Measurements from ENCODE around the gene GZF1. TPM values are rescaled to one million over a fixed set of nuclear protein-coding genes. Genes with fewer than 3 reads are reported as not detected.

Gene GZF1
- total and polyA plus RNA-seq, 4 experiments from 2014 or later: 2.6 to 14.1 (median 8.2) TPM

GRCh38 chr20:23368316-23369071 is 6.5 kb downstream of the GZF1 start:
- Mint-ChIP-seq H3K36me3 (peaks cover 38 to 72% of the 10 kb centered on the region in 2 donors), H3K4me3 (no peak overlapping the region), H3K4me1 (peaks cover 22 to 43% (median 34%) of the 10 kb centered on the region in 4 donors), H3K27me3 (no peaks in the 10 kb centered on the region), H3K27ac (no peak overlapping the region), H3K9me3 (no peaks in the 10 kb centered on the region)
- Histone ChIP-seq H3K4me1 (ENCODE audit: insufficient read depth, low read length) (peaks cover 22% of the 10 kb centered on the region), H3K4me3 (ENCODE audit: low read length in 2 of 2) (no peak overlapping the region), H3K36me3 (ENCODE audit: insufficient read depth, low read length) (peaks cover 43% of the 10 kb centered on the region), H3K9me3 (ENCODE audit: control insufficient read depth in 1 of 2, low read length in 2 of 2) (no peaks in the 10 kb centered on the region), H3K27me3 (ENCODE audit: insufficient read depth, low read length) (no peaks in the 10 kb centered on the region), H3K27ac (ENCODE audit: low read depth, low read length) (peak overlapping the region; percentile 1)
- intact Hi-C loops (cut with micrococcal nuclease): no loop called here
- ChIA-PET POLR2A (ENCODE audit: partially characterized antibody) (no interaction called here), CTCF (ENCODE audit: partially characterized antibody) (interaction anchor here (0.8 to 1.0 kb wide), 2 partner anchors 13 to 19 kb away, joined by 3 to 6 read pairs; no protein-coding TSS in a partner anchor)
- no peak for DNase-seq

- intact Hi-C loops (cut with micrococcal nuclease): no loop called here
- H3K4me1 ChIP-seq (ENCODE audit: insufficient read depth, low read length): peaks cover 20% of the 10 kb centered on the region
- CTCF ChIA-PET (ENCODE audit: partially characterized antibody): interaction anchor here (0.8 to 1.4 kb wide), 4 partner anchors 11 to 47 kb away, joined by 3 to 6 read pairs (median 3); no protein-coding TSS in a partner anchor
- no peak overlapping the region for H3K4me3 ChIP-seq (ENCODE audit: low read length in 2 of 2)
- no peaks in the 10 kb centered on the region for H3K9me3 ChIP-seq (ENCODE audit: control insufficient read depth in 1 of 2, low read length in 2 of 2)
- H3K27ac ChIP-seq (ENCODE audit: low read depth, low read length): no peak overlapping the region
- peak overlapping the region in 1 of 7 donors; percentile 0 for H3K27ac Mint-ChIP-seq
- no peaks in the 10 kb centered on the region for H3K27me3 ChIP-seq (ENCODE audit: insufficient read depth, low read length)
- POLR2A ChIA-PET (ENCODE audit: partially characterized antibody): no interaction called here
- H3K4me3 Mint-ChIP-seq: no peak overlapping the region
- H3K36me3 Mint-ChIP-seq: peaks cover 43 to 77% of the 10 kb centered on the region in 2 donors
- H3K36me3 ChIP-seq (ENCODE audit: insufficient read depth, low read length): peaks cover 45% of the 10 kb centered on the region
- DNase-seq: no peak
- peaks cover 17 to 36% (median 27%) of the 10 kb centered on the region in 4 donors for H3K4me1 Mint-ChIP-seq
- H3K9me3 Mint-ChIP-seq: no peaks in the 10 kb centered on the region
- H3K27me3 Mint-ChIP-seq: no peaks in the 10 kb centered on the region
Observed at GRCh38 chr20:23369072-23369823, 7.3 kb downstream of the GZF1 start.

- Histone ChIP-seq H3K27me3 (ENCODE audit: insufficient read depth, low read length) (no peaks in the 10 kb centered on the region), H3K4me1 (ENCODE audit: insufficient read depth, low read length) (peaks cover 20% of the 10 kb centered on the region), H3K27ac (ENCODE audit: low read depth, low read length) (no peak overlapping the region), H3K9me3 (ENCODE audit: control insufficient read depth in 1 of 2, low read length in 2 of 2) (no peaks in the 10 kb centered on the region), H3K36me3 (ENCODE audit: insufficient read depth, low read length) (peaks cover 45% of the 10 kb centered on the region), H3K4me3 (ENCODE audit: low read length in 2 of 2) (no peak overlapping the region)
- DNase-seq: no peak
- H3K27me3 Mint-ChIP-seq: no peaks in the 10 kb centered on the region
- CTCF ChIA-PET (ENCODE audit: partially characterized antibody): interaction anchor here (1.2 to 1.4 kb wide), 2 partner anchors 12 to 46 kb away, joined by 3 read pairs; no protein-coding TSS in a partner anchor
- no peaks in the 10 kb centered on the region for H3K9me3 Mint-ChIP-seq
- H3K36me3 Mint-ChIP-seq: peaks cover 36 to 74% of the 10 kb centered on the region in 2 donors
- H3K4me1 Mint-ChIP-seq: peaks cover 10 to 25% (median 16%) of the 10 kb centered on the region in 4 donors
- peak overlapping the region in 2 of 7 donors; percentile 7 to 43 for H3K27ac Mint-ChIP-seq
- POLR2A ChIA-PET (ENCODE audit: partially characterized antibody): no interaction called here
- no peak overlapping the region for H3K4me3 Mint-ChIP-seq
- intact Hi-C loops (cut with micrococcal nuclease): no loop called here
Observed at GRCh38 chr20:23370274-23370673, 8.3 kb downstream of the GZF1 start.

- POLR2A ChIA-PET (ENCODE audit: partially characterized antibody): no interaction called here
Observed at GRCh38 chr20:23370873-23371272, 8.9 kb downstream of the GZF1 start.

GRCh38 chr20:23371496-23371895 is 9.5 kb downstream of the GZF1 start:
- no peak overlapping the region for H3K27ac ChIP-seq (ENCODE audit: low read depth, low read length)
- no peak overlapping the region for H3K4me3 Mint-ChIP-seq
- CTCF ChIA-PET (ENCODE audit: partially characterized antibody): no interaction called here
- no peak for DNase-seq
- H3K9me3 Mint-ChIP-seq: no peaks in the 10 kb centered on the region
- no peak overlapping the region for H3K27ac Mint-ChIP-seq
- peaks cover 57% of the 10 kb centered on the region for H3K36me3 ChIP-seq (ENCODE audit: insufficient read depth, low read length)
- intact Hi-C loops (cut with micrococcal nuclease): no loop called here
- H3K36me3 Mint-ChIP-seq: peaks cover 42 to 81% of the 10 kb centered on the region in 2 donors
- no peaks in the 10 kb centered on the region for H3K9me3 ChIP-seq (ENCODE audit: control insufficient read depth in 1 of 2, low read length in 2 of 2)
- peaks cover 9% of the 10 kb centered on the region for H3K4me1 ChIP-seq (ENCODE audit: insufficient read depth, low read length)
- POLR2A ChIA-PET (ENCODE audit: partially characterized antibody): no interaction called here
- no peaks in the 10 kb centered on the region for H3K27me3 ChIP-seq (ENCODE audit: insufficient read depth, low read length)
- no peak overlapping the region for H3K4me3 ChIP-seq (ENCODE audit: low read length in 2 of 2)
- peaks cover 3 to 18% (median 9%) of the 10 kb centered on the region in 4 donors for H3K4me1 Mint-ChIP-seq
- no peaks in the 10 kb centered on the region for H3K27me3 Mint-ChIP-seq

More at GRCh38 chr20:23370873-23371272, 8.9 kb downstream of the GZF1 start:
- Mint-ChIP-seq H3K4me1 (peaks cover 9 to 24% (median 15%) of the 10 kb centered on the region in 4 donors), H3K4me3 (no peak overlapping the region), H3K36me3 (peaks cover 41 to 80% of the 10 kb centered on the region in 2 donors), H3K9me3 (no peaks in the 10 kb centered on the region), H3K27me3 (no peaks in the 10 kb centered on the region), H3K27ac (peak overlapping the region in 3 of 7 donors; percentile 7 to 43 (median 26))
- H3K4me3 ChIP-seq (ENCODE audit: low read length in 2 of 2): no peak overlapping the region
- no peak for DNase-seq
- H3K27ac ChIP-seq (ENCODE audit: low read depth, low read length): no peak overlapping the region
- no peaks in the 10 kb centered on the region for H3K27me3 ChIP-seq (ENCODE audit: insufficient read depth, low read length)
- CTCF ChIA-PET (ENCODE audit: partially characterized antibody): interaction anchor here (1.2 to 1.4 kb wide), 2 partner anchors 13 to 45 kb away, joined by 3 read pairs; no protein-coding TSS in a partner anchor
- peaks cover 16% of the 10 kb centered on the region for H3K4me1 ChIP-seq (ENCODE audit: insufficient read depth, low read length)
- peaks cover 50% of the 10 kb centered on the region for H3K36me3 ChIP-seq (ENCODE audit: insufficient read depth, low read length)
- intact Hi-C loops (cut with micrococcal nuclease): no loop called here
- H3K9me3 ChIP-seq (ENCODE audit: control insufficient read depth in 1 of 2, low read length in 2 of 2): no peaks in the 10 kb centered on the region

GRCh38 chr20:23374441-23374840 is 12.5 kb downstream of the GZF1 start:
- no peak overlapping the region for H3K27ac ChIP-seq (ENCODE audit: low read depth, low read length)
- H3K4me3 Mint-ChIP-seq: no peak overlapping the region
- peaks cover 49 to 69% of the 10 kb centered on the region in 2 donors for H3K36me3 Mint-ChIP-seq
- H3K4me3 ChIP-seq (ENCODE audit: low read length in 2 of 2): no peak overlapping the region
- peaks cover 61% of the 10 kb centered on the region for H3K36me3 ChIP-seq (ENCODE audit: insufficient read depth, low read length)
- ChIA-PET CTCF (ENCODE audit: partially characterized antibody) (interaction anchor here (1.3 kb wide), 1 partner anchor 25 kb away, joined by 6 read pairs; no protein-coding TSS in a partner anchor), POLR2A (ENCODE audit: partially characterized antibody) (no interaction called here)
- intact Hi-C loops (cut with micrococcal nuclease): no loop called here
- H3K27me3 ChIP-seq (ENCODE audit: insufficient read depth, low read length): no peaks in the 10 kb centered on the region
- no peaks in the 10 kb centered on the region for H3K9me3 ChIP-seq (ENCODE audit: control insufficient read depth in 1 of 2, low read length in 2 of 2)
- no peak for DNase-seq
- H3K9me3 Mint-ChIP-seq: no peaks in the 10 kb centered on the region
- no peaks in the 10 kb centered on the region for H3K4me1 ChIP-seq (ENCODE audit: insufficient read depth, low read length)
- no peaks in the 10 kb centered on the region for H3K27me3 Mint-ChIP-seq
- H3K4me1 Mint-ChIP-seq: no peaks in the 10 kb centered on the region
- H3K27ac Mint-ChIP-seq: peak overlapping the region in 1 of 7 donors; percentile 29

GRCh38 chr20:23375827-23376226 is 13.8 kb downstream of the GZF1 start:
- Mint-ChIP-seq H3K9me3 (no peaks in the 10 kb centered on the region), H3K27ac (peak overlapping the region in 5 of 7 donors; percentile 4 to 48 (median 25)), H3K27me3 (no peaks in the 10 kb centered on the region), H3K36me3 (peaks cover 41 to 67% of the 10 kb centered on the region in 2 donors), H3K4me3 (no peak overlapping the region), H3K4me1 (no peaks in the 10 kb centered on the region)
- no peaks in the 10 kb centered on the region for H3K27me3 ChIP-seq (ENCODE audit: insufficient read depth, low read length)
- CTCF ChIA-PET (ENCODE audit: partially characterized antibody): interaction anchor here (1.3 kb wide), 1 partner anchor 26 kb away, joined by 6 read pairs; no protein-coding TSS in a partner anchor
- no peak overlapping the region for H3K4me3 ChIP-seq (ENCODE audit: low read length in 2 of 2)
- POLR2A ChIA-PET (ENCODE audit: partially characterized antibody): interaction anchor here (0.6 kb wide), 1 partner anchor 34 kb away, joined by 3 read pairs; no protein-coding TSS in a partner anchor
- no peaks in the 10 kb centered on the region for H3K9me3 ChIP-seq (ENCODE audit: control insufficient read depth in 1 of 2, low read length in 2 of 2)
- intact Hi-C loops (cut with micrococcal nuclease): no loop called here
- no peak overlapping the region for H3K27ac ChIP-seq (ENCODE audit: low read depth, low read length)
- no peak for DNase-seq
- H3K36me3 ChIP-seq (ENCODE audit: insufficient read depth, low read length): peaks cover 55% of the 10 kb centered on the region
- no peaks in the 10 kb centered on the region for H3K4me1 ChIP-seq (ENCODE audit: insufficient read depth, low read length)

Measured in CD4-positive, alpha-beta memory T cell (primary cell).